Left colon (tissue), 2 donors: ENCODE measurements around the gene EME1. TPM values are rescaled to one million over a fixed set of nuclear protein-coding genes. Genes with fewer than 3 reads are reported as not detected.
A peak's percentile ranks its signal among the peaks of the same experiment; 100 is the strongest.

ENCODE experiments used
- ATAC-seq: fragments of 200-7000 bp; cut with Tn5 transposase; one replicate; pipeline ENCODE4 v1.9.1; 2020; ENCODE audit warnings: mild to moderate bottlenecking, moderate library complexity
- DNase-seq, 2 donors: peaks; one replicate each; pipeline ENCODE4 v3.0.0-alpha.2; 2020
- intact Hi-C, 2 donors: fragments of 100-400 bp; cut with DNase I in 1 of 2; cut with micrococcal nuclease in 1 of 2; formaldehyde crosslinking; loops; one replicate each; pipeline versions ENCODE4 v1.11.2 to v1.14.0; 2022; cut with DNase I, micrococcal nuclease
- total RNA-seq, 2 donors: library from RNA; stranded (reverse); fragmentation: NEBNext Ultra II Directional; extraction: Animal tissue kit (Norgen Biotek cat#: 25700); gene quantifications; one replicate each; pipeline ENCODE4 v1.2.1, GENCODE V29; 2021
- donor health status: DM: no; HTN: no; CAD: no.
- donor health status: DM: yes; HTN: yes; CAD: no.

EME1 gene
- total RNA-seq, 2 donors from 2014 or later = 0.61 to 1.9 TPM

DNA sequence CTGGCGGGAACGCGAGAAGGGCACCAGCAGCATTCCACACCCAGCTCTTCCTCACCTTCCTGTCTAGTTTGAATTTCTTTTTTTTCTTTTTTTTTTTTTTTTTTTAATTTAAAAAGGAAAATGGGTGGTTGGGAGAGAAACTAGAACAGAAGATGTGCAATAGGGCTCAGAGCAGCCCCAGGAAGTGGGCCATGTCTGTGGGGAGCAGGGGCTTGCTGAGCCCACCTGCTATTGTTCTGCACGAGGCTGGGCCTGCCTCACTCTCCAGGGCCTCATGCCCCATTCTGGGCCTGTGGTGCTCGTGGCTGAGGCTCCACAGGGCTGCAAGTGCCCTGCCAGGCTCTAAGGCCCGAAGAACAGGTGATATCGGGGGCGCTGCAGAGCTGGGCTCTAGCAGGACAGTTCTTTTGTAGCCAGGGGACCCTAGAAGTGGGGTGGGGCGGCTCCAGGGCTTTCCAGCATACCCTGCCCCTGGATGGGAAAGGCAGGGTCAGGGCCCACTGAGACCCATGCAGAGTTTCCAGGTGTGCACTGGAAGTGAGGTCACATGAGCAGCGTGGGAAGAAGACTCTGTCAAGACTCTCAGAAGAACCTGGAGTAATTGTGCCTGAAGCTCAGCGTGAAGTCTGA, 12.4 kb upstream of the EME1 start:
- no peak for ATAC-seq
- DNase-seq = peak in 1 of 2 donors; percentile 15
- intact Hi-C loops = no loop called here

DNA sequence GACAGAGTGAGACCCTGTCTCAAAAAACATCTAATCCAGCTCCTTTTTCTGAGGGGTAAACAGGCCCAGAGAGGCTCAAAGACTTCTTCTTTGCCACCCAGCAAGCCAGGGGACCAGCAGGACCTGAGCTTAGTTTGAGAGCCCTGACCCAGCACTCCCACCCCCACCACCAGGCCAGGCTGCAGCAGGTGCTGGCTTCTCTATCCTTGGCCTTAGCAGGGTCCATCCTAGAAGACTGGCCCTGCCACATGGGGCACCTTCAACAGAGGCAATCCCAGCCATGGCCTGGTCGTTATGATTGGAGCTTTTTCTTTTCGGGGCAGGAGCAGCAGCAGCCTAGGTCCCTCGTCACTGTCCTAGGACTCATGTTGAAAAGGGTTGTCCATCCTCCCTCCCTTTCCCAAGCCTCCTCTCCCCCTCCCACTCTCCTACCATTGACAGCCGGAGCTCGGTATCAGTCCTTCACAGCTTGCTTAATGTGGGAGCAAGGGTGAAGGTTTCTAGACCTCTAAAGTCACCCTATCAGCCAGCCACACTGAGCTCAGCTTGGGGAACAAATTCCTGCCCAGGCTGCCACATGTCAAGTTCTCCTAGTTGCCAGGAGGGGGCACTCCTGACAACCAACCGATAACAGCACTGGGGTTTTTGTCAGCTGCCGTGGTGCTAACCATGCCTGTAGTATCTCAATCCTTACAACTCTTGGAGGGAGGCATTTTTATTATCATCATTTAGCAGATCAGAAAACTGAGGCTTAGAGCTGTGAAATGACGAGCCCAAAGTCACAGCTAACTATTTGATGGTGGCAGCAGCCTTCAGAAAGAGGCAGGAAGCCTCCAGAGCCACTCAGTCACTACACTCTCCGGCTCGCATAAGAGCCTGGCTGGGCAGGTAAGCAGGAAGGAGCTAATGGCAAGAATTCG, 11.2 kb upstream of the EME1 start:
- intact Hi-C loops = no loop called here

DNA sequence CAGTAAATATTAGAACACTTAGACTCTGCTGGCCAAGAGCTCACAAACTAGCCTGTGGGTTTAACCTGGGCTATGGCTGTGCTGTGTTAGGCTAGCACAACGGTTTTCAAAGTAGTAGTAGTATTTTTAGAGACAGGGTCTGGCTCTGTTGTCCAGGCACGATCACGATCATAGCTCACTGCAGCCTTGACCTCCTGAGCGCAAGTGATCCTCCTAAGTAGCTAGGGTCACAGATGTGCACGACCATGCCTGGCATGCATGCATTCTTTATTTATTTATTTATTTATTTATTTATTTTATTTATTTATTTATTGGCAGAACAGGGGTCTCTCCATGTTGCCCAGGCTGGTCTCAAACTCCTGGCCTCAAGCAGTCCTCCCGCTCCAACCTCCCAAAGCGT, 10.4 kb upstream of the EME1 start:
- intact Hi-C loops = no loop called here
- ATAC-seq (no peak), DNase-seq (peak in 1 of 2 donors; percentile 15)

More for the DNA sequence above, 11.2 kb upstream of the EME1 start:
- ATAC-seq = peak; percentile 82
- DNase-seq = peak; percentile 46 to 65

DNA sequence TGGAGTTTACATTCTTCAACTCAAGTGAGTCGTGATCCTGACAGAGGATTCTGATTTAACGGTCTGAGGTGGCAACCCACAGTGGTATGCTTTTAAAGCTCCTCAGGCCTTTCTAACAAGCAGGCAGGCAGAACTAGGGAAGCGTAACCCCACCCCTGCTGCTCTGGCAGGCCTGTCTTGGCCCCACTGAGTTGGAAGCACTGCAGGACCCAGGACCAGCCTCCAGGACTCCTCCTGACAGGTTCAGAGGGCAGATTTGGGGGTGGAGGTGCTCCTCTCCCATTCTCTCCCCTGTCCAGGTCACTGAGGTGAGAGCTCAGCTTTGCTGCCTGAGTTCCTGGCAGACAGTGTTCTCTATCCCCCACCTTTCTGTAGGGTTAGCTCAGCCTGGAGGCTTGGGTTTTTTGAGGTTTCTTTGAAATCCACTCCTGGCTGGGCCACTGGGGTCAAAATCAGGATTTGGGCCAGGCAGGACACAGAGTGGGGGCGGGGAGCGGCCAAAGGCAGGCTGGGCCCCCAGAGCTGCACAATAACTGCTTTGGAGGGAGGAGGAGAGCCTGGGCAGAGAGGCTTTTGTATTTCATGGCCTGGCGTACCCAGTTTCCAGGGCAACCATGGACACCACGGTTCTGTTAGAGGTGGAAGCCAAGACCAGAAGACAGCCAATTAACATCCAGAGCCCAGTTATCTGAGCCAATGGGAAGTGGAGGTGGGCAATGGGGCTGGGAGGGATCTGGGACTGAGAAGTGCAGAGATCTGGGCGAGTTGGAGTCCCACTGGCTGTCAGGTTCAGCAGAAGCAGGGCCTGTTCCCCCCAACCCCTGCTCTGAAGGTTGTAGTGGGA, 9.6 kb upstream of the EME1 start:
- ATAC-seq = no peak
- intact Hi-C loops = no loop called here
- peak in 1 of 2 donors; percentile 23 for DNase-seq

DNA sequence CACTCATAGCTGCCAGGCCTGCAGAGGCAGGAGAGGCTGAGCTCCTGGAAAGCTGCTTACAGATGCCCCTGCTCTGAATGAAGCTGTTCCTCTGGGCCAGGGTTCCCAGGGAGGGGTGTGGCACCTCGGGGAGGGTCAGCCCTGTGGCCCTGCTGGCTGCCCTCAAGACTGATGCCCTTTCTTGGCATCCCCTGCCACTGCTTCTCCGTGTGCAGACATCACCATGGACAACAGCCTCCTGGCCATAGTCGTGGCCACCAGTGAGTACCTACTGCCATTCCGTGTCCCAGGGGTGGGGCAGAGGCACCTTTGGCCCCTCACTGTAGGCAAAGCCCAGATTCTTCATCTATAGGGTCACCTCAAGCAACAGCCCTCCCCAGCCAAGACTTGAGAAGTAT, 9.0 kb upstream of the EME1 start:
- intact Hi-C loops = no loop called here
- peak; percentile 9 for ATAC-seq

DNA sequence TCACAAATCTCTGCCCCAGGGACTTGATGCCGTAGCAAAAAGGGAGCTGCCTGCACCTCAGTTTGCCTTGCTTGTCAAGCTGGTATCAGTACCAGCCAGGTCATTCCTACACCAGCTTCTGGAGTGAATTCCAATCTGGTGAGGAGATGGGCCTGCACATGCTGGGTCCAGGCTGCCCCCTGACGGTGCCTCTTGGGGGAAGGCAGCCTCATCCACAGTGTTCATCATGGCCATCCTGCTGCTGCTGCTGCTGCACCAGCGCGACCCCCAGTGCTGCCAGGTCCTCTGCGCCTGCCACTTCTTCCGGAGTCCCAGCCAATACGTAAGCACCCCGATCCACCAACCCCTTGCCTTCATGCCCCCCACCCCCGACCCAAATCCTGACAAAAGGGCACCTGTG, 8.3 kb upstream of the EME1 start:
- intact Hi-C loops = no loop called here
- ATAC-seq = no peak

More for the DNA sequence above, 9.0 kb upstream of the EME1 start:
- DNase-seq = peak in 1 of 2 donors; percentile 16

DNA sequence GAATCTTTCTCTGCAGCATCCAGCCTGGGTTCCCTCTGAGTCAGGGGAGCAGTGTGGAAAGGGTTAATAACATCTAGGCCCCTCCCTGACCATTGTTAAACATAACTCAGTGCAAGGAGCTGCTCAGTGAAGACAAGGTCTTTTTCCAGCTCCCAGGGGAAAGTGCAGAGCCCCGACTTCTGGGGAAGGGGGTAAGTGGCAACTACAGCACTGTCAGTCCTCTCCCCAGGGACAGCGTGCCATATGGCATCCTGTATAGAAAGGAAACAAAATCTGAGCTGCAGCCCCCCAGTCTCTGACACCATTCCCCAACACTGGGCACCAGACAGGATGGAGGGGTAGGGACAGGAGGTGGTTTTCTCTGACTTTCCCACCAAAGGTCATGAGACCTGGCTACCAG, 7.9 kb upstream of the EME1 start:
- ATAC-seq (no peak), DNase-seq (no peak)
- intact Hi-C loops = no loop called here

More for the DNA sequence above, 8.3 kb upstream of the EME1 start:
- no peak for DNase-seq

DNA sequence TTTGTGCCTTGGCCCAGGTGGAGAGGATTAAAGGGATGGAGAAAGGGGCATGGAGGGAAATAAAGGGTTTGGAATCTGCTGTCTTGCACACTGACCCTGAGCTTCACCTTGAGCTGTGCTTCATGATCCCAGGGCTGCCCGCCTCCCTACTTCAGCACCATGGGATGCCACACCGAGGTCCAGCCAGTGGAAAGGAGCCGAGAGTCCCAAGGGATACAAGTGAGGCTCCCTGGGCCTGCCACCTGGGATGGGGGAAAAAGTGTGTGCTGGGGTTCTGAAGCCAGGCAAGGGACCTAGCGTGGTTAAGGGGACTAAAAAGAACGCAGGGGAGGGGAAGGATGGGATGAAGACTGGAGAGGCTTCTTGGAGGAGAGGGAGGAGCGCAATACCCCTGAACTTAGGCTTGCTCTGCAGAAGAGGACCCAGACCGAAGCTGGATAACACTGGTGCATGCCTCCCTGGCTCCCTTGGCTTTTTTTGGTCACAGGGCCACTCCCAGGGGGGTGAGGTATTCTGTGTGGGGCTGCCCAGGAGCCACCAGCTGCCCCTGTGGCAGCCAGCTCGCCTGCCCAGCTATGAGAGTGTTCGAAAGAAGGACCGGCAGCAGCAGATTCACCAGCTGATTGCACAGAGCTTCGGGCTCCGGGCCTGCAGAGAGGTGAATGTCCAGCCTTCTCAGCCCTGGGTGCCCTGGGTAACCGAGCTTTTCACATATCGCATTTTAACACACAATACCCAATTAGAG, 7.2 kb upstream of the EME1 start:
- no peak for ATAC-seq
- DNase-seq = peak in 1 of 2 donors; percentile 18
- intact Hi-C loops = no loop called here

DNA sequence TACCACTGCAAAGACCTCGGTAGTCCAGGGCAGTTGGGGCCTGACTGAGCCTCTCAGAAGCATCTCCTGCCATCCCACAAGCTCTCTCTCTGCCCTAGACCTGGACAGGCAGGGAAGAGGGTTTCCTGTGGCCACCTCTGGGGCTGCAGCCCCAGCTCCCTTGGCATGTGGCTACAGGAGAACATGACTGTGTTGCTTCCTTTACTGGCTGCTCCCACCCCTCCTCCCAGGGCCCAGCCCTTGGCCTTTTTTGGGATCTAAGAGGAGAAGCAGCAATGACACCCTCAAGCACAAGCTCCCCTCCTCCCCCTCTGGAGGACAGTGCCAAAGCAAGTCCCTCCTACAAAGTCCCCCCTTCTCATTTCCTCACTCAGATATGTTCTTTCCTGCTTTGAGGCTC, 5.6 kb upstream of the EME1 start:
- no peak for ATAC-seq
- intact Hi-C loops = no loop called here
- peak in 1 of 2 donors; percentile 10 for DNase-seq

DNA sequence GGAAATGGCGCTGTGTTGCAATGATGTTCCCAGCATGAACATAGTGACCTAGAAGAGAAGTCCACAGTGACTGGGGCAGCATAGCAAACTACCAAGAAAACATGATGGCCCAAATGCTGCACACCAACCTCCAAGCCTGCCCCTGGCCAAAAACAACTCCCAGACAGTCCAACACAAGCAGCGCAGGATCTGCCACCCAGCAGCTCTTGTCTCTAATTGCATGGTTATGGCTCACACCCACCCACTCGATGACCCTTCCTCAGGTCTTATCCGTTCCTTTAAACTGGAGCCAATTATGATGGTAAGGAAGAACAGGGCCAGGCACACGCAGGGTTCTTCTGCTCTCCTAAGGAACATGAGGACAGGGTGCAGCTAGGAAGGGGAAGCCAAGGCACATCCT, 3.0 kb upstream of the EME1 start:
- DNase-seq (no peak), ATAC-seq (no peak)

DNA sequence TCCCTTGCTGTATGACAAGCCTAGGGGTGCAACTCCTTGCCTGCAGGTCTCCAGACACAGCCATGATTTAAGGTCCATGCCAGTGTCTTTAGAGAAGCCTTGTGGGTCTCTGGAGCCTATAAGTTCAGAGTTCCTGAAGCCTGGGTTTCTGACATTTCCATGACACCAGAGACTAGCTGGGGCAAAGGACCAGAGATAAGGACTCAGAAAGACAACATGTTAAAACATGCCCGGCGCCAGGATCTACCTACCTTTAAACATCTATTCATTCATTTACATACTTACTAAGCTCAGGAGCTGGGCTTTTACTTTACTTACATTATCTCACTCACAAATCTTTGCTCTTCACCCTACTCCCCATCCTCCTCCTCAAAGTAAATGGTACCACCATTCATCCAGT, 1.5 kb upstream of the EME1 start:
- no peak for DNase-seq
- no peak for ATAC-seq
- intact Hi-C loops = no loop called here

More for the DNA sequence above, 3.0 kb upstream of the EME1 start:
- intact Hi-C loops = no loop called here

DNA sequence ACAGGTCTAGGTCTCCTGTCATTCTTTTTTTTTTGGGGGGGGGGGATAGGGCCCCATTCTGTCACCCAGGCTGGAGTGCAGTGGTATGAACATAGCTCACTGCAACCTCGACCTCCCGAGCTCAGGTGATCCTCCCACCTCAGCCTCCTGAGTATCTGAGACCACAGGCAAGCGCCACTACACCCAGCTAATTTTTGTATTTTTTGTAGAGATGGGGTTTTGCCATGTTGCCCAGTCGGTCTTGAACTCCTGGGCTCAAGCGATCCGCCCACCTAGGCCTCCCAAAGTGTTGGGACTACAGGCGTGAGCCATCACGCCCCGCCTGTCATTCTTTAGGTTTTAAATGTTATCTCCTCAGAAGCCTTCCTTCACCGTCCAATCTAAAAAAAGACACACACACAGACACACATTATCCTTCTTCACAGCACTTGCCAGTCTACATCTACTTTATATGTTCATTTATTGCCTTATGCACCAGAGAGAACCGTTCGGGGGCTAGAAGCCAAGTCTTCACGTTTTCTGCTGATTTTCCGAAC, 739 bp upstream of the EME1 start:
- intact Hi-C loops = no loop called here
- DNase-seq = no peak
- peak; percentile 13 for ATAC-seq

DNA sequence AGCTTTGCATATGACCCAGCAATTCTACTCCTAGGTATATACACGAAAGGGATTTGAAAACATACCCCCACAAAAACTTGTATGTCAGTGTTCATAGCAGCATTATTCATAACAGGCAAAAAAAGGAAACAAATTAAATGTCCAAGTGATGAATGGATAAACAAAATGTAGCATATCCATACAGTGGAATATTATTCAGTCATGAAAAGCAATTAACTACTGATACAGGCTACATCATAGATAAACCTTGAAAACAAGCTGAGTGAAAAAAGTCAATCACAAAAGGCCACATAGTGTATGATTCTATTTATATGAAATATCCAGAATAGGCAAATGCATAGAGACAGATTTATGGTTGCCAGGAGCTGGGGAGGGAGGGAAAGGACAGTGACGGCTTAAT, 676 bp downstream of the EME1 start:
- ATAC-seq (no peak), DNase-seq (no peak)
- intact Hi-C loops = no loop called here

DNA sequence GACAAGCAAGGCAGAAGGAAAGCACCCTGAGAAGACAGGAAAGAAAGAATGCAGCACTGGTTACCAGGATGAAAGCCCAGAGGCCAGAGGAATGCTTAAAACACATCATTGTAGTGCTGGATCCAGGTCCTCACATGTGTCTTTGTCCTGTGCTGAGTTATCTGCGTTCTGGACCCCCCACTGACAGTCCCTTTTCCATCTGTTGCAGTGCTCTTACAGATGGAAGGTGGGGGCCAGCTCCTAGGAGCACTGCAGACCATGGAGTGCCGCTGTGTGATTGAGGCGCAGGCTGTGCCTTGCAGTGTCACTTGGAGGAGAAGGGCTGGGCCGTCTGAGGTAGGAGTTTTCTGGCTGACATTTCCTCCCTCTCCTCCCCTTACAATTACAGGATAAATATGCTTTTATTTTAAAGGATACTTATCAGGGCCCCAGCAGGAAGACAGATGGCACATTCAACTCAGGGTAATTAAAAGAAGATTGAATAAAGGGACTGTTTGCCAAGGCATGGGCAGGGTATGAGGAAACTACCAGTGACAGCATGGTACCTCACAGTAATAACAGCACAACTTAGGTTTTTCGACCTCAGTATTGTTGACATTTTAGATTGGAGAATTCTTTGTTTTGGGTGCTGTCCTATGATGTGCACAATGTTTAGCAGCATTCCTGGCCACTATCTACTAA, 3.0 kb downstream of the EME1 start:
- intact Hi-C loops = no loop called here
- peak; percentile 55 for ATAC-seq
- peak in 1 of 2 donors; percentile 28 for DNase-seq

DNA sequence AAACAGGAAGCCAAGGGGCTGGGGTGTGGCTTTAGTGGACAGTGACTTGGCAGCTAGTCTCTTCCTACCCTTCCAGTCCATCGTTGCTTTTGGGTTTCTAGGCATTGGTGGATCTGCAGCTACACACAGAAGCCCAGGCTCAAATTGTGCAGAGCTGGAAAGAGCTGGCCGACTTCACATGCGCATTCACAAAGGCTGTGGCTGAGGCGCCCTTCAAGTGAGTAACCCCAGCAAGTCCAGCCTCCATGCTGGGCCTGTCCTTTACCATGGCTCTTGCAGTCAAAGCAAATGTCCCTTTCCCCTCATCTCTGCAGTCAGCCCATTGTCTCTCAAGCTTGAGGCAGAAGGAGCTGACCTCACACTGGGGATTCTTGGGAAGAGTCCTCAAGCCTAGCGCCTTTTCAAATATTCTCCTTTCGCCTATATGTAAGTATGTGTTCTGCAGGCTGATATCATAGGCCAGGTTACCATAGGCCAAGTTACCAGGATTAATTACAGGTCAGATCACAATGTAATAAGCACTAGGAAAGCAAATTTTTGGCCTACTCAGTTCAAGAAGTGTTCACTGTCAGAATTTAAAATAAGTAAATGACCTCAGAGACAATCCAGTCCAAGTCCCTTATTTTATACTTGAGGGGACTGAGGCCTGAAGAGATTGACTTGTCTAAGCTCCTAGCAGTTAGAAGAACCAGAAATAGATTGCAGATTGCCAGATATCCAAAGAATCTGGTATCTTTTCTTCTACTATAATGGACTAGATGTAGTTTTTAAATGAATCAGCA, 6.5 kb downstream of the EME1 start:
- DNase-seq (no peak), ATAC-seq (no peak)
- intact Hi-C loops = no loop called here

DNA sequence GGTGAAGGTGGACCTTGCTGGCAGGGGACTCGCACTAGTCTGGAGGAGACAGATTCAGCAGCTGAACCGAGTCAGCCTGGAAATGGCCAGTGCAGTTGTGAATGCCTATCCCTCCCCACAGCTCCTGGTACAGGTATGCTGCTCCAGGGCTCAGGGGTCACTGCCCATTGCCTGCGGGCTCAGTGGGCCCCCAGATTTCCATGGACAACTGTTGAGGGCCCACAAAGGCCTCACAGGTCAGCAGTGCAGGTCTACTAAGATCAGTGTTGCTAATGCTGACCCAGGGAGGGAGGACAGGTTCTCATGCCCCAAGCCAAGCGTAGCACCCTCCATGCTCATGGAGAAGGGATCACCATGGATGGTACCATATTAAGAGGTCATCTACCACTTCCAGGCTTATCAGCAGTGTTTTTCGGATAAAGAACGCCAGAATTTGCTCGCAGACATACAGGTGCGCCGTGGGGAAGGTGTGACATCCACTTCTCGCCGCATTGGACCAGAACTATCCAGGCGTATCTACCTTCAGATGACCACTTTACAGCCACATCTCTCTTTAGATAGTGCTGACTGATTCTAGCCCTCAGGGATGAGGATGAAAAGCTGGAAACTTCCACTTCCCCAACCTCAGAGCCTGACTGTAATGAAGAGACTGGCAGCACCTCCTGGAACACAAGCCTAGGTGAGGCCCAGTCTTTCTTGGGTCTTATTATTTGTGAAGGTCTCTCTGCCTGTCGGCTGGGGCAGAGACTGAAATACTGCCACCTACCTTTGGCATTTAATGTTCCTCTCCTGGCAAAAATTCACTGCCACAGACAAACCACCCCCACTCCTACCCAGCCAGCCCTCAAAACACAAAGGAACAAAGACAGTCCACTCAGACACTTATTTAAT, 7.6 kb downstream of the EME1 start:
- intact Hi-C loops = no loop called here
- DNase-seq = no peak
- ATAC-seq = peak; percentile 5
